A673 (cell line): ENCODE results near the gene PDLIM5.

Experiments used
- CTCF ChIP-seq: fragments of 300-800, 200-600 bp; sonication (generic); conservative IDR thresholded peaks from 2 replicates; pipeline ENCODE4 v1.5.1; 2017; ENCODE audit warnings: low read depth, mild to moderate bottlenecking, antibody characterized with exemption, low read length, moderate library complexity, mixed read lengths
- EZH2 ChIP-seq: fragments of 200-600 bp; sonication (generic); IDR thresholded peaks from 2 replicates; pipeline ENCODE4 v1.6.1; 2017; ENCODE audit warnings: borderline replicate concordance, low read depth, mild to moderate bottlenecking, mixed read lengths, antibody characterized with exemption, low read length; ENCODE audit not compliant: poor library complexity, severe bottlenecking

- TF ChIP-seq CTCF, result no peak
- no peak for TF ChIP-seq EZH2
These were observed 187.6 kb downstream of the PDLIM5 start for GRCh38 chr4:94639298-94639697.
